ENCODE results near the gene ANKS3. TPM values are rescaled to one million over a fixed set of nuclear protein-coding genes. Genes with fewer than 3 reads are reported as not detected.
A peak's percentile ranks its signal among the peaks of the same experiment; 100 is the strongest.

ANKS3 gene
- total RNA-seq, 1 experiment from 2014 or later = 10.0 TPM

GRCh38 chr16:4689864-4690704 lies 44.0 kb downstream of the ANKS3 start:
- H3K4me3 ChIP-seq = no peak overlapping the region
- no peaks in the 10 kb centered on the region for H3K36me3 ChIP-seq
- no peaks in the 10 kb centered on the region for H3K27me3 ChIP-seq
- DNase-seq = no peak
- H3K27ac ChIP-seq = no peak overlapping the region
- H3K4me1 ChIP-seq = no peaks in the 10 kb centered on the region
- H3K9me3 ChIP-seq (replicated peaks) = no peaks in the 10 kb centered on the region

GRCh38 chr16:4689091-4689671 lies 44.9 kb downstream of the ANKS3 start:
- Histone ChIP-seq H3K27me3 (no peaks in the 10 kb centered on the region), H3K9me3 (replicated peaks) (no peaks in the 10 kb centered on the region), H3K36me3 (no peaks in the 10 kb centered on the region), H3K27ac (no peak overlapping the region), H3K4me3 (no peak overlapping the region), H3K4me1 (no peaks in the 10 kb centered on the region)
- DNase-seq = no peak

DNA sequence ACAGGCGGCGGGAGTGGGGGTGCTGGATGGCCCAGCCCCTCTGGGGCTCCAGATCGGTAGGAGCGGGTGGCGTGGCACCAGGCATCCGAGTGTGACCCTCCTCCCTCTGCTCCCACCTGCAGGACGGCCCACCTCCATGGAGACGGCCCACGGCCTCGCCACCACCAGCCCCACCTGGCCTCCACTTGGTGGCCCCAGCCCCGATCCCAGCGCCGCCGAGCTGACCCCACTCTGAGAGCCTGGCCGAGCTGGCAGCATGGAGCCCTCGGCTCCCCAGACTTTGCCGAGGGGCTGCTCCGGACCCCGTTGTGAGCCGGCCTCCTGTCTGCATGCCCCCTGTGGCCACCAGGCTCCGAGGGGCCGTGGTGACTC lies 45.4 kb downstream of the ANKS3 start:
- H3K9me3 ChIP-seq (replicated peaks) = no peaks in the 10 kb centered on the region
- H3K27ac ChIP-seq = no peak overlapping the region
- no peaks in the 10 kb centered on the region for H3K27me3 ChIP-seq
- H3K36me3 ChIP-seq = no peaks in the 10 kb centered on the region
- H3K4me1 ChIP-seq = no peaks in the 10 kb centered on the region
- H3K4me3 ChIP-seq = no peak overlapping the region
- DNase-seq = no peak

DNA sequence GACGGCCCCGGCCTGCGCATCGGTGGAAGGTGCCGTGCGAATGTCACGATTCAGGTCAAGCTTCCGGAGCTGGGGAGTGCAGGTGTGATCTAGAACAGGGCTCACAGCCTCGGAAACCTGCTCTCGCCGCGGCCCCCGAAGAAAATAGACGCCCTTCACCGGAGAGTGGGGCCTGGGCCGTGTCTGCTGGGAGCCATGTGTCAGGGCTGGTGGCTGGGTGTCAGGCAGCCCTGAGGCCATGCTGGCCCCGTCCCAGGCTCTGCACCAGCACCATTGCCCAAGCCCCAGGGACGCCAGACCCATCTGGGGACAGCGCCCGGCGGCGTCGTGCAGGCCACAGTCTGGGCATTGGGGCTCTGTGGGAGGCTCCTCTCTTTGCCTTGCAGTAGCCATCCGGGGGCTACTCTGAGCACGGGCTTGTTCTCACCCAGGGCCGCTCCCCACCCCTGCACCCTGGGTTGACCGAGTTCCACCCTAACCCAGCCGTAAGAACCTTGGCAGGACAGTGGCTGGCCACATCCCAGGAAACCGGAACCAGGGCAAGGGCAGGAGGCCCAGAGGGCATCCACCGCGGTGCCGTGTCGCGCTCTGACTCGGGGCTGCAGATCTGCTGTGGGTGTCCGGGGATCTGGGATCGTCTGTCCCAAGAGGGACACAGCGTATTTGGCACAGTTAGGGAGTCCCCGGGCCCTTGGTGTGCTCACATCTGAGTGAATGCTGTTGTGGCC lies 46.0 kb downstream of the ANKS3 start:
- no peaks in the 10 kb centered on the region for H3K4me1 ChIP-seq
- no peak overlapping the region for H3K27ac ChIP-seq
- H3K27me3 ChIP-seq = no peaks in the 10 kb centered on the region
- DNase-seq = no peak
- no peaks in the 10 kb centered on the region for H3K9me3 ChIP-seq (replicated peaks)
- H3K4me3 ChIP-seq = no peak overlapping the region
- H3K36me3 ChIP-seq = no peaks in the 10 kb centered on the region

- no peak for DNase-seq
- H3K9me3 ChIP-seq (replicated peaks) = no peaks in the 10 kb centered on the region
- no peak overlapping the region for H3K27ac ChIP-seq
- H3K36me3 ChIP-seq = no peaks in the 10 kb centered on the region
- no peaks in the 10 kb centered on the region for H3K27me3 ChIP-seq
- H3K4me3 ChIP-seq = no peak overlapping the region
- H3K4me1 ChIP-seq = no peaks in the 10 kb centered on the region
These were observed 46.7 kb downstream of the ANKS3 start for GRCh38 chr16:4687416-4687815.

DNA sequence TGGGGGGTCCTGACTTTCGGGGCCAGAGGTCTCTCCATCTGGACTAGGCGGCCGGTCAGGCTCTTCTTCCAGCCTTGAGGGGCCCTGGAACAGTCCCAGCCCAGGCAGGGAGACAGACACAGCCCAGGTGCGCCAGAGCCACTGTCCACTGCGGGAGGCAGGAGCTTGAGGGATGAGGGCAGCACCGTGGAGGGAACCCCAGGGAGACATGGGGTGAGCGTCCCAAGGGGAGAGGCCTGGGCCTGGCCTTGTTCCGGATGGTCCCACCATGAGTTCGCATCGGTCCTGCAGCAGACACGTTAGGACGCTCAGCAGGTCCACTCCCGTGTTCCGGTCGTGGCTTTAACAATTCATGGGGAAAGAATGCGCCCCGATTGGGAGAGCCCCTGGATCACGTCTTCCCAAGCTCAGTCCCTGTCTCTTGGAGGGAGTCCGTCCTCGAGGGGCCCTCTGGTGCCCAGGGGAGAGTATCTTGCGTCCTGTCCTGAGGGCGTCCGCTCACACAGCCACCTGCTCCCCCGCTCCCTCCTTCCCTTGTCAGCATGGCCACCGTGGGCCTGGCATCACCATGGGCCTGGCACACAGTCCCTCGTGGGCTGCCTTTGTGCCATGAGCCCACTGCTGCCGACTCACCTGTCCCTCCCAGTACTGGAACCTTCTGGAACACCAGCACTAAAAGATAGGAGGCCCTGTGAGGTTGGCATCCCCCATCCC lies 47.4 kb downstream of the ANKS3 start:
- Histone ChIP-seq H3K36me3 (no peaks in the 10 kb centered on the region), H3K4me1 (no peaks in the 10 kb centered on the region), H3K9me3 (replicated peaks) (no peaks in the 10 kb centered on the region), H3K4me3 (no peak overlapping the region), H3K27me3 (no peaks in the 10 kb centered on the region), H3K27ac (no peak overlapping the region)
- DNase-seq = no peak

GRCh38 chr16:4685776-4686496 lies 48.1 kb downstream of the ANKS3 start:
- Histone ChIP-seq H3K27me3 (no peaks in the 10 kb centered on the region), H3K27ac (no peak overlapping the region), H3K36me3 (no peaks in the 10 kb centered on the region), H3K4me1 (no peaks in the 10 kb centered on the region), H3K9me3 (replicated peaks) (no peaks in the 10 kb centered on the region), H3K4me3 (no peak overlapping the region)
- DNase-seq = no peak

DNA sequence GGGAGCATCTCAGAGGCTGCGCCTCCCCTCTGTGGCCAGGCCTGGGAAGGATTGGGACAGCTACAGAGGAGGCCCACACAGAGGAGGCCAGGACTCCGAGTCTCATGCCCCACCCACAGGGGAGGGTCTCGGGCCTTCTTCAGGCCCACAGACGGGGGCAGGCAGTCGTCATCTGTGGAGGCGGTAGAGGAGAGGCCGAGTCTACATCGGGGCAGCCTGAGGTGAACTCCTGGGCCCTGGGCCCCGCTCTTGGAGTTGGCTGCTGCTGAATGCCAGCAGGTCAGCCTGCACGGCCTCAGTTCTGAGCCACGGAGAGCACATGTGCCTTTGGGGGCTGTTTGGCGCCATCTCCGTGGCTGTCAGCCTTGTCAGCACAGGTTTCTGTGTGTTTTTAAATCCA lies 48.8 kb downstream of the ANKS3 start:
- Histone ChIP-seq H3K27me3 (no peaks in the 10 kb centered on the region), H3K36me3 (no peaks in the 10 kb centered on the region), H3K27ac (no peak overlapping the region), H3K4me1 (no peaks in the 10 kb centered on the region), H3K4me3 (no peak overlapping the region), H3K9me3 (replicated peaks) (no peaks in the 10 kb centered on the region)
- no peak for DNase-seq

DNA sequence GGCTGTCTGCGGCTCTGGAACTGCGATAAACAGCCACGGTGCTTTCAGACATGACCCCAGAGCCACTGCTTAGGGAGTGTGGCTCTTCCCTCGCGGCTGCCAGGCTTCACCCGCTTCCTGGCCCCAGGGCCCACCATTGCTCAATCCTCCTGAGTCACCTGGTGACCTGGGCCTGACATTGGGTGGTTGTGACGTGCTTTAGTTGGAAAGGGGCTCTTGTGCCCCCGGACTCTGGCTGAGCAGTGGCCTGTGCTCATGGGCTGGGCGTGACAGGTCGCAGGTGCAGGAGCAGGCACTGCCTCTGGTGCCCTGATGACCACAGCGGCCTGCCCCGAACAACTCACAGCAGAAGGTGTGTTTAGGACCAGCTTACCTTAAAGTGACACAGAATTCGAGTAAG lies 49.3 kb downstream of the ANKS3 start:
- Histone ChIP-seq H3K4me1 (no peaks in the 10 kb centered on the region), H3K9me3 (replicated peaks) (no peaks in the 10 kb centered on the region), H3K27ac (no peak overlapping the region), H3K27me3 (no peaks in the 10 kb centered on the region), H3K36me3 (no peaks in the 10 kb centered on the region), H3K4me3 (no peak overlapping the region)
- no peak for DNase-seq

- H3K9me3 ChIP-seq (replicated peaks) = no peaks in the 10 kb centered on the region
- H3K4me1 ChIP-seq = no peaks in the 10 kb centered on the region
- DNase-seq = no peak
- H3K36me3 ChIP-seq = no peaks in the 10 kb centered on the region
- no peak overlapping the region for H3K4me3 ChIP-seq
- no peaks in the 10 kb centered on the region for H3K27me3 ChIP-seq
- no peak overlapping the region for H3K27ac ChIP-seq
These were observed 49.9 kb downstream of the ANKS3 start for GRCh38 chr16:4684058-4684715.

DNA sequence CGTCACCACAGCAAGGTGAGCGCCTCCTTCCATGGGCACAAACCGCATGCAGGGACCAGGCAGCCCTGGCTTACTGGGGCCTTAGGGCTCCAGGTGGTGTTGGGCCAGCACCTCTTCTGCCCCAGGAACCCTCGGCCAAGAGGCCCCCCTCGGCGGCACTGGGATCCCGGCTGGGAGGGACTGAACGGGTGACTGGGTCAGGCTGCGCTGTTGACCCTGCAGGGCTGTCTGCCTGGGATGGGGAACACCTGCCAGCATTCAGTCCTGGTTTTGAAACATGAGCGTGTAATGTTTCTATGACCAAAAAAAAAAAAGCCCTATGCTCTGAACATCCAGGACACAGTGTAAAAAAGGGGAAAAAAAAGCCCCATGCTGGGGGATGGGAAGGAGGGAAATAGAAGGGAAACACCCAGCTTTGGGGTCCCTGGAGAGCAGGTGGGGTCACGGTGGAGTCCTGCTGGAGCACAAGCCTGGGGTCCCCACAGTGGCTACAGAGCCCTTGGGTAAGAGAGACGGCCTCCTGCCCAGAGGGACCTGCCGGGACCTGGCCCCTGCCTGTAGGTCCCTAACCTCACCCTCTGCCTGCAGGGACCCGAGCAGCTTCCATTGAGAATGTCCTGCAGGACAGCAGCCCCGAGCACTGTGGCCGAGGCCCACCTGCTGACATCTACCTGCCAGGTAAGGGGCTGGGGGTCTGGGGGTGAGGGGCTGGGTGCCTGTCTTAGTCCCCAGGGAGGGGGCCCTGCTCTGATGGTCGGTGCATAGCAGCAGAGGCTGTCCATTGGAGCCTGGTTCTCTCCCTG lies 50.6 kb downstream of the ANKS3 start:
- Histone ChIP-seq H3K36me3 (no peaks in the 10 kb centered on the region), H3K27me3 (no peaks in the 10 kb centered on the region), H3K9me3 (replicated peaks) (no peaks in the 10 kb centered on the region), H3K27ac (no peak overlapping the region), H3K4me1 (no peaks in the 10 kb centered on the region), H3K4me3 (no peak overlapping the region)
- no peak for DNase-seq

GRCh38 chr16:4682616-4683254 lies 51.3 kb downstream of the ANKS3 start:
- Histone ChIP-seq H3K9me3 (replicated peaks) (no peaks in the 10 kb centered on the region), H3K27ac (no peak overlapping the region), H3K4me1 (no peaks in the 10 kb centered on the region), H3K36me3 (no peaks in the 10 kb centered on the region), H3K4me3 (no peak overlapping the region), H3K27me3 (no peaks in the 10 kb centered on the region)
- peak in 1 of 2 experiments; percentile 20 for DNase-seq

GRCh38 chr16:4682084-4682591 lies 51.9 kb downstream of the ANKS3 start:
- DNase-seq = no peak
- Histone ChIP-seq H3K4me3 (no peak overlapping the region), H3K4me1 (no peaks in the 10 kb centered on the region), H3K9me3 (replicated peaks) (no peaks in the 10 kb centered on the region), H3K27ac (no peak overlapping the region), H3K27me3 (no peaks in the 10 kb centered on the region), H3K36me3 (no peaks in the 10 kb centered on the region)

Data from SJCRH30 (cell line).